Neural cell (in vitro differentiated cells): Measurements from ENCODE around the gene CNOT11. TPM values are rescaled to one million over a fixed set of nuclear protein-coding genes. Genes with fewer than 3 reads are reported as not detected.

Source experiments
- H2AFZ ChIP-seq: fragments of 200-600, 300-800 bp; sonication (generic), shearing (Covaris generic); 2 replicates; pipeline ENCODE4 v1.6.0; 2014; ENCODE audit warnings: low read depth, mild to moderate bottlenecking, antibody characterized with exemption, low read length, moderate library complexity
- H3F3A ChIP-seq: fragments of 200-600 bp; shearing (Covaris generic); 2 replicates; pipeline ENCODE4 v1.6.1; 2016; ENCODE audit warnings: mild to moderate bottlenecking, moderate library complexity, mixed read lengths, antibody characterized with exemption, low read length; ENCODE audit not compliant: insufficient read depth, poor library complexity, severe bottlenecking
- H3K27ac ChIP-seq: fragments of 200-600, 300-800 bp; sonication (generic), shearing (Covaris generic); 2 replicates; pipeline ENCODE4 v1.5.1; 2014; ENCODE audit warnings: mild to moderate bottlenecking, low read length, moderate library complexity
- H3K27me3 ChIP-seq: fragments of 300-800, 200-600 bp; sonication (generic), shearing (Covaris generic); 2 replicates; pipeline ENCODE4 v1.6.0; 2014; ENCODE audit warnings: mild to moderate bottlenecking, low read depth, low read length, moderate library complexity; ENCODE audit not compliant: insufficient read depth
- H3K36me3 ChIP-seq: fragments of 300-800, 200-600 bp; sonication (generic), shearing (Covaris generic); 2 replicates; pipeline ENCODE4 v1.5.1; 2014; ENCODE audit warnings: mild to moderate bottlenecking, antibody characterized with exemption, low read length, moderate library complexity; ENCODE audit not compliant: insufficient read depth
- H3K4me2 ChIP-seq: fragments of 300-800, 200-600 bp; sonication (generic), shearing (Covaris generic); 2 replicates; pipeline ENCODE4 v1.6.0; 2014; ENCODE audit warnings: mild to moderate bottlenecking, low read length
- H3K4me3 ChIP-seq: fragments of 300-800, 200-600 bp; sonication (generic), shearing (Covaris generic); 2 replicates; pipeline ENCODE4 v1.5.1; 2014; ENCODE audit warnings: mild to moderate bottlenecking, low read length, moderate library complexity
- H3K79me2 ChIP-seq: fragments of 200-600 bp; shearing (Covaris generic); replicated peaks from 2 replicates; pipeline ENCODE4 v1.6.0; 2014; ENCODE audit warnings: mild to moderate bottlenecking, low read length, moderate library complexity; ENCODE audit not compliant: insufficient read depth
- H3K9ac ChIP-seq: fragments of 300-800, 200-600 bp; sonication (generic), shearing (Covaris generic); 2 replicates; pipeline ENCODE4 v1.6.1; 2016; ENCODE audit warnings: mild to moderate bottlenecking, low read length, mixed read lengths
- H3K9me2 ChIP-seq: fragments of 200-600 bp; shearing (Covaris generic); 2 replicates; pipeline ENCODE4 v1.6.1; 2016; ENCODE audit warnings: mild to moderate bottlenecking, low read length, mixed read lengths; ENCODE audit not compliant: insufficient read depth
- H3K9me3 ChIP-seq: fragments of 200-600, 300-800 bp; sonication (generic), shearing (Covaris generic); 2 replicates; pipeline ENCODE4 v1.6.1; 2016; ENCODE audit warnings: mild to moderate bottlenecking, mixed run types, low read length, moderate library complexity, mixed read lengths
- H4K20me1 ChIP-seq: fragments of 200-600 bp; shearing (Covaris generic); 2 replicates; pipeline ENCODE4 v1.6.1; 2016; ENCODE audit warnings: mild to moderate bottlenecking, mixed run types; ENCODE audit not compliant: insufficient read depth
- EP300 ChIP-seq: fragments of 450-650 bp; conservative IDR thresholded peaks from 2 replicates; pipeline ENCODE4 v1.6.1; 2014; ENCODE audit warnings: antibody characterized with exemption, mild to moderate bottlenecking, moderate library complexity; ENCODE audit not compliant: poor library complexity, severe bottlenecking
- EZH2 ChIP-seq: fragments of 200-600, 300-800 bp; shearing (Covaris generic), sonication (generic); IDR thresholded peaks from 2 replicates; pipeline ENCODE4 v1.6.1; 2014; ENCODE audit warnings: antibody characterized with exemption, low read length, borderline replicate concordance, mild to moderate bottlenecking; ENCODE audit not compliant: insufficient read depth, poor library complexity, severe bottlenecking
- MXI1 ChIP-seq: fragments of 450-650 bp; conservative IDR thresholded peaks from 2 replicates; pipeline ENCODE4 v1.6.1; 2014; ENCODE audit warnings: antibody characterized with exemption, mild to moderate bottlenecking; ENCODE audit not compliant: poor library complexity, severe bottlenecking
- POLR2AphosphoS5 ChIP-seq: IDR thresholded peaks from 2 replicates; pipeline ENCODE4 v1.6.1; 2012
- RAD21 ChIP-seq: fragments of 450-650 bp; conservative IDR thresholded peaks from 2 replicates; pipeline ENCODE4 v1.6.1; 2014; ENCODE audit warnings: antibody characterized with exemption, mild to moderate bottlenecking, moderate library complexity
- SMC3 ChIP-seq: fragments of 450-650 bp; conservative IDR thresholded peaks from 2 replicates; pipeline ENCODE4 v1.6.1; 2014; ENCODE audit warnings: antibody characterized with exemption, mild to moderate bottlenecking, moderate library complexity; ENCODE audit not compliant: poor library complexity
- TAF1 ChIP-seq: IDR thresholded peaks from 2 replicates; pipeline ENCODE4 v1.6.1; 2012; ENCODE audit warnings: low read depth
- polyA plus RNA-seq: library from polyadenylated mRNA; depleted of rRNA; stranded (reverse); fragments of >200 nt; gene quantifications from 2 replicates; pipeline ENCODE4 v1.2.3, GENCODE V29; 2014
- TF ChIP-seq, protein P1 (sequence below): fragments of 450-650 bp; IDR thresholded peaks from 2 replicates; pipeline ENCODE4 v1.5.1; 2014; ENCODE audit warnings: antibody characterized with exemption, mild to moderate bottlenecking, moderate library complexity; ENCODE audit not compliant: poor library complexity, severe bottlenecking
- TF ChIP-seq, protein P2 (sequence below): IDR thresholded peaks from 2 replicates; pipeline ENCODE4 v1.6.1; 2012; ENCODE audit warnings: borderline replicate concordance

Gene CNOT11
- polyA plus RNA-seq, 1 donor from 2014 or later = 35.2 TPM

DNA sequence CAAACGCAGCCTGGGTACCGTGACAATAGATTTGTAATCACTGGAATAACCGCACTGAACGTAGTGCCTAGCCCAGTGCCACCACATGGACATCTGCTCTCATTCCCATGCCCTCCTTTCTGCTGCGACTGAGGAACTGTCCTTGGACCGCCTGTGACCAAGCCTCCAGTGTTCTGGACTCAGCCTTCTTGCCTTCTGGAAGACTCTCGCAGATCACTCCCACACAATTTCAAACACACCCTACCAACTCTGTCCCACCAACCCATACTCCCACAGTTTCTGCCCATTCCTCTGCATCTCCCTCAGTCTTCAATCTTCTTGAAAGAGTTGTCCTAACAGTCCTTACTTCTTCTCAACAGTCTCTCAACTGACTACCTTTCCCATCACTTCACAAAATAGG is 53.7 kb downstream of the CNOT11 start:
- peaks cover 31% of the 10 kb centered on the region for H3K79me2 ChIP-seq
- no peak overlapping the region for H3K9ac ChIP-seq
- H3F3A ChIP-seq = no peaks in the 10 kb centered on the region
- peak overlapping the region; percentile 93 for H3K4me3 ChIP-seq
- H2AFZ ChIP-seq = no peak overlapping the region
- no peaks in the 10 kb centered on the region for H4K20me1 ChIP-seq
- no peak for TF ChIP-seq MXI1
- TF ChIP-seq RAD21 = no peak
- no peak for TF ChIP-seq SMC3
- no peak for TF ChIP-seq POLR2AphosphoS5
- TF ChIP-seq EZH2 = no peak
- TF ChIP-seq TAF1 = no peak
- TF ChIP-seq, protein P1, sequence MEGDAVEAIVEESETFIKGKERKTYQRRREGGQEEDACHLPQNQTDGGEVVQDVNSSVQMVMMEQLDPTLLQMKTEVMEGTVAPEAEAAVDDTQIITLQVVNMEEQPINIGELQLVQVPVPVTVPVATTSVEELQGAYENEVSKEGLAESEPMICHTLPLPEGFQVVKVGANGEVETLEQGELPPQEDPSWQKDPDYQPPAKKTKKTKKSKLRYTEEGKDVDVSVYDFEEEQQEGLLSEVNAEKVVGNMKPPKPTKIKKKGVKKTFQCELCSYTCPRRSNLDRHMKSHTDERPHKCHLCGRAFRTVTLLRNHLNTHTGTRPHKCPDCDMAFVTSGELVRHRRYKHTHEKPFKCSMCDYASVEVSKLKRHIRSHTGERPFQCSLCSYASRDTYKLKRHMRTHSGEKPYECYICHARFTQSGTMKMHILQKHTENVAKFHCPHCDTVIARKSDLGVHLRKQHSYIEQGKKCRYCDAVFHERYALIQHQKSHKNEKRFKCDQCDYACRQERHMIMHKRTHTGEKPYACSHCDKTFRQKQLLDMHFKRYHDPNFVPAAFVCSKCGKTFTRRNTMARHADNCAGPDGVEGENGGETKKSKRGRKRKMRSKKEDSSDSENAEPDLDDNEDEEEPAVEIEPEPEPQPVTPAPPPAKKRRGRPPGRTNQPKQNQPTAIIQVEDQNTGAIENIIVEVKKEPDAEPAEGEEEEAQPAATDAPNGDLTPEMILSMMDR = no peak
- TF ChIP-seq, protein P2, sequence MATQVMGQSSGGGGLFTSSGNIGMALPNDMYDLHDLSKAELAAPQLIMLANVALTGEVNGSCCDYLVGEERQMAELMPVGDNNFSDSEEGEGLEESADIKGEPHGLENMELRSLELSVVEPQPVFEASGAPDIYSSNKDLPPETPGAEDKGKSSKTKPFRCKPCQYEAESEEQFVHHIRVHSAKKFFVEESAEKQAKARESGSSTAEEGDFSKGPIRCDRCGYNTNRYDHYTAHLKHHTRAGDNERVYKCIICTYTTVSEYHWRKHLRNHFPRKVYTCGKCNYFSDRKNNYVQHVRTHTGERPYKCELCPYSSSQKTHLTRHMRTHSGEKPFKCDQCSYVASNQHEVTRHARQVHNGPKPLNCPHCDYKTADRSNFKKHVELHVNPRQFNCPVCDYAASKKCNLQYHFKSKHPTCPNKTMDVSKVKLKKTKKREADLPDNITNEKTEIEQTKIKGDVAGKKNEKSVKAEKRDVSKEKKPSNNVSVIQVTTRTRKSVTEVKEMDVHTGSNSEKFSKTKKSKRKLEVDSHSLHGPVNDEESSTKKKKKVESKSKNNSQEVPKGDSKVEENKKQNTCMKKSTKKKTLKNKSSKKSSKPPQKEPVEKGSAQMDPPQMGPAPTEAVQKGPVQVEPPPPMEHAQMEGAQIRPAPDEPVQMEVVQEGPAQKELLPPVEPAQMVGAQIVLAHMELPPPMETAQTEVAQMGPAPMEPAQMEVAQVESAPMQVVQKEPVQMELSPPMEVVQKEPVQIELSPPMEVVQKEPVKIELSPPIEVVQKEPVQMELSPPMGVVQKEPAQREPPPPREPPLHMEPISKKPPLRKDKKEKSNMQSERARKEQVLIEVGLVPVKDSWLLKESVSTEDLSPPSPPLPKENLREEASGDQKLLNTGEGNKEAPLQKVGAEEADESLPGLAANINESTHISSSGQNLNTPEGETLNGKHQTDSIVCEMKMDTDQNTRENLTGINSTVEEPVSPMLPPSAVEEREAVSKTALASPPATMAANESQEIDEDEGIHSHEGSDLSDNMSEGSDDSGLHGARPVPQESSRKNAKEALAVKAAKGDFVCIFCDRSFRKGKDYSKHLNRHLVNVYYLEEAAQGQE = no peak
- TF ChIP-seq EP300 = no peak
- no peaks in the 10 kb centered on the region for H3K27me3 ChIP-seq
- H3K27ac ChIP-seq = no peak overlapping the region
- H3K9me2 ChIP-seq = no peaks in the 10 kb centered on the region
- H3K9me3 ChIP-seq = no peaks in the 10 kb centered on the region
- H3K4me2 ChIP-seq = peak overlapping the region; percentile 3
- H3K36me3 ChIP-seq = no peaks in the 10 kb centered on the region

DNA sequence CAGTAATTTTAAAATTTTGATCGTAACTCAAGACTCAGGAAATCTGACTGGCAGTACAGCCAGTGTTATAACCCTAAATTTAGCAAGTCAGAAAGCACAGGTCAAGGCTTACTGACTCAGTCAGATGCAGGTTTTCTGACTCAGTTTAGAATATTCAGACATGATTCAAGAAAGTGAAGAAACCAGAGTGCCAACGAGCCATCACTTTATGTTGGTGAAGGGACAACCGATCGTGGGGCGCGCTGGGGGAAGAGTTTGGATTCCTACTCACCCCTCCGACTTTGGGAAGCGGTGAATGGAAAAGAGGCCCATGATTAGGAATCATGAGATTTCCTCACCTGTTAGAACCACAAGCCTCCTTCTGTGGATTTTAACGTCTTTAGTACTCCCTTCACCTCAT is 54.8 kb downstream of the CNOT11 start:
- no peaks in the 10 kb centered on the region for H3K36me3 ChIP-seq
- no peak overlapping the region for H3K27ac ChIP-seq
- peak overlapping the region; percentile 78 for H3K4me2 ChIP-seq
- no peaks in the 10 kb centered on the region for H3K9me2 ChIP-seq
- no peaks in the 10 kb centered on the region for H3F3A ChIP-seq
- no peaks in the 10 kb centered on the region for H3K9me3 ChIP-seq
- H3K79me2 ChIP-seq = peaks cover 26% of the 10 kb centered on the region
- TF ChIP-seq, protein P1 = no peak
- TF ChIP-seq EP300 = no peak
- no peak for TF ChIP-seq RAD21
- TF ChIP-seq TAF1 = no peak
- TF ChIP-seq, protein P2 = no peak
- no peak for TF ChIP-seq SMC3
- TF ChIP-seq EZH2 = no peak
- TF ChIP-seq MXI1 = no peak
- no peak for TF ChIP-seq POLR2AphosphoS5
- peak overlapping the region; percentile 93 for H3K4me3 ChIP-seq
- no peaks in the 10 kb centered on the region for H4K20me1 ChIP-seq
- H3K9ac ChIP-seq = peak overlapping the region; percentile 78
- no peaks in the 10 kb centered on the region for H3K27me3 ChIP-seq
- H2AFZ ChIP-seq = peak overlapping the region; percentile 85
